Skeletal muscle tissue (tissue), 4 donors: Measurements from ENCODE around the gene SLC25A21. TPM values are rescaled to one million over a fixed set of nuclear protein-coding genes. Genes with fewer than 3 reads are reported as not detected.
"Not testable (repeated sequence)": the region's sequence is repeated elsewhere in the genome, so short reads cannot be mapped to it uniquely, and the experiment has no call there.

Source experiments
- H3K27ac ChIP-seq: one replicate; pipeline ENCODE4 v1.7.0; 2013; ENCODE audit warnings: mild to moderate bottlenecking, low read depth, low read length, inconsistent platforms
- H3K27me3 ChIP-seq, 3 donors: one replicate each; pipeline ENCODE4 v1.7.0; 2013; ENCODE audit warnings: low read length in 3 of 3; ENCODE audit not compliant: control insufficient read depth in 3 of 3, insufficient read depth in 3 of 3
- H3K36me3 ChIP-seq, 3 donors: one replicate each; pipeline ENCODE4 v1.7.0; 2013; ENCODE audit warnings: low read length in 3 of 3; ENCODE audit not compliant: control insufficient read depth in 3 of 3, insufficient read depth in 3 of 3
- H3K4me1 ChIP-seq, 3 donors: one replicate each; pipeline ENCODE4 v1.7.0; 2013; ENCODE audit warnings: low read length in 3 of 3, mild to moderate bottlenecking in 3 of 3; ENCODE audit not compliant: control insufficient read depth in 3 of 3, insufficient read depth in 3 of 3
- H3K4me3 ChIP-seq, 3 donors: one replicate each; pipeline ENCODE4 v1.7.0; 2013; ENCODE audit warnings: low read length in 3 of 3
- H3K9ac ChIP-seq, 3 donors: one replicate each; pipeline ENCODE4 v1.7.0; 2013; ENCODE audit warnings: low read length in 3 of 3, mild to moderate bottlenecking in 3 of 3, moderate library complexity in 2 of 3, low read depth in 1 of 3
- H3K9me3 ChIP-seq, 3 donors: one replicate each; pipeline ENCODE4 v1.7.0; 2013; ENCODE audit warnings: low read length in 3 of 3; ENCODE audit not compliant: control insufficient read depth in 3 of 3
- total RNA-seq: library from RNA; depleted of rRNA; stranded (reverse); fragments of >200 nt; gene quantifications from one replicate; pipeline ENCODE4 v1.2.3, GENCODE V29; 2014
- donor health status: Osteomylitis.

SLC25A21 gene
- total RNA-seq, 1 donor from 2014 or later: 2.1 TPM

GRCh38 chr14:37187294-37187693, 14.9 kb upstream of the SLC25A21 start:
- Histone ChIP-seq H3K9me3 (no peaks in the 10 kb centered on the region), H3K36me3 (no peaks in the 10 kb centered on the region), H3K4me3 (no peak overlapping the region), H3K9ac (no peak overlapping the region), H3K27me3 (no peaks in the 10 kb centered on the region), H3K27ac (no peak overlapping the region), H3K4me1 (no peaks in the 10 kb centered on the region)

- Histone ChIP-seq H3K27me3 (no peaks in the 10 kb centered on the region), H3K4me1 (no peaks in the 10 kb centered on the region), H3K9ac (no peak overlapping the region), H3K4me3 (no peak overlapping the region), H3K36me3 (no peaks in the 10 kb centered on the region), H3K9me3 (no peaks in the 10 kb centered on the region), H3K27ac (no peak overlapping the region)
Measured at GRCh38 chr14:37186865-37187264, 14.5 kb upstream of the SLC25A21 start.

DNA sequence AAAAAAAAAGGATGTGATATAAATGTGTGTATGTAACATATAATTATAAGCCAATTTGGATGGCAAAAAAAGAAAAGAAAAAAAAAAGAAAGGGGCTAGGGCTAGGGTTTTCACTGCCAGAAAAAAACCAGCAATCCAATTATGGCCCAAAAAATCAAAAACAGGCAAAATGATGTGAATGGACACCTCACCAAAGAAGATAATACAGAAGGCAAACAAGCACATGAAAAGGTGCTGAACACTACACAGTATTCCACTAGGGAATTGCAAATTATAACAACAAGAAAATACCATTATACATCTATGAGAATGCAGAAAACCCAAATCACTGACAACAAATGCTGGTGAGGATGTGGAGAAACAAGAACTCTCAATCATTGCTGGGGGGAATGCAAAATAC, 13.3 kb upstream of the SLC25A21 start:
- no peak overlapping the region for H3K9ac ChIP-seq
- H3K4me3 ChIP-seq: no peak overlapping the region
- no peak overlapping the region for H3K27ac ChIP-seq
- H3K36me3 ChIP-seq: no peaks in the 10 kb centered on the region
- no peaks in the 10 kb centered on the region for H3K27me3 ChIP-seq
- no peaks in the 10 kb centered on the region for H3K9me3 ChIP-seq
- no peaks in the 10 kb centered on the region for H3K4me1 ChIP-seq

DNA sequence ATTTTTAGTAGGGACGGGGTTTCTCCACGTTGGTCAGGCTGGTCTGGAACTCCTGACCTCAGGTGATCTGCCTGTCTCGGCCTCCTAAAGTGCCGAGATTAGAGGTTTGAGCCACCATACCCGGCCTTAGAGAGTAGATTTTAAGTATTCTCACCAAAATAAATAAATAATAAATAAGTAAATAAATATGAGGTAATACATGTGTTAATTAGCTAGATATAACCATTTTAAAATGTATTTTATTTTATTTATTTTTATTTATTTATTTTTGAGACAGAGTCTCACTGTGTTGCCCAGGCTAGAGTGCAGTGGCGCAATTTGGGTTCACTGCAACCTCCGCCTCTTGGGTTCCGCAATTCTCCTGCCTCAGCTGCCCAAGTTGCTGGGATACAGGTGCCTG, 12.1 kb upstream of the SLC25A21 start:
- H3K9me3 ChIP-seq, H3K9ac ChIP-seq, H3K4me1 ChIP-seq, H3K4me3 ChIP-seq, H3K27me3 ChIP-seq, H3K36me3 ChIP-seq, H3K27ac ChIP-seq: not testable (repeated sequence)

- Histone ChIP-seq H3K9me3 (no peaks in the 10 kb centered on the region), H3K4me3 (no peak overlapping the region), H3K27me3 (no peaks in the 10 kb centered on the region), H3K4me1 (no peaks in the 10 kb centered on the region), H3K36me3 (no peaks in the 10 kb centered on the region), H3K27ac (no peak overlapping the region), H3K9ac (no peak overlapping the region)
Measured at GRCh38 chr14:37181441-37181840, 9.0 kb upstream of the SLC25A21 start.

- H3K4me3 ChIP-seq, H3K27ac ChIP-seq, H3K4me1 ChIP-seq, H3K27me3 ChIP-seq, H3K9ac ChIP-seq, H3K9me3 ChIP-seq, H3K36me3 ChIP-seq: not testable (repeated sequence)
Measured at GRCh38 chr14:37180886-37181285, 8.5 kb upstream of the SLC25A21 start.

- no peaks in the 10 kb centered on the region for H3K27me3 ChIP-seq
- H3K27ac ChIP-seq: no peak overlapping the region
- no peak overlapping the region for H3K4me3 ChIP-seq
- H3K36me3 ChIP-seq: no peaks in the 10 kb centered on the region
- peaks cover 0 to 5% (median 0%) of the 10 kb centered on the region in 3 donors for H3K4me1 ChIP-seq
- H3K9me3 ChIP-seq: no peaks in the 10 kb centered on the region
- no peak overlapping the region for H3K9ac ChIP-seq
Measured at GRCh38 chr14:37179896-37180502, 7.6 kb upstream of the SLC25A21 start.

- Histone ChIP-seq H3K27ac (peak overlapping the region; percentile 83), H3K4me1 (peaks cover 0 to 10% (median 5%) of the 10 kb centered on the region in 3 donors), H3K27me3 (no peaks in the 10 kb centered on the region), H3K4me3 (peak overlapping the region; percentile 86 to 97 (median 96)), H3K9ac (peak overlapping the region; percentile 86 to 98 (median 95)), H3K9me3 (no peaks in the 10 kb centered on the region), H3K36me3 (no peaks in the 10 kb centered on the region)
Measured at GRCh38 chr14:37172936-37173614, 669 bp upstream of the SLC25A21 start.

GRCh38 chr14:37171678-37172023, 755 bp downstream of the SLC25A21 start:
- H3K4me1 ChIP-seq: peaks cover 0 to 10% (median 5%) of the 10 kb centered on the region in 3 donors
- H3K4me3 ChIP-seq: peak overlapping the region; percentile 86 to 97 (median 96)
- peak overlapping the region; percentile 83 for H3K27ac ChIP-seq
- H3K27me3 ChIP-seq: no peaks in the 10 kb centered on the region
- no peaks in the 10 kb centered on the region for H3K9me3 ChIP-seq
- H3K9ac ChIP-seq: peak overlapping the region; percentile 86 to 98 (median 95)
- H3K36me3 ChIP-seq: no peaks in the 10 kb centered on the region

DNA sequence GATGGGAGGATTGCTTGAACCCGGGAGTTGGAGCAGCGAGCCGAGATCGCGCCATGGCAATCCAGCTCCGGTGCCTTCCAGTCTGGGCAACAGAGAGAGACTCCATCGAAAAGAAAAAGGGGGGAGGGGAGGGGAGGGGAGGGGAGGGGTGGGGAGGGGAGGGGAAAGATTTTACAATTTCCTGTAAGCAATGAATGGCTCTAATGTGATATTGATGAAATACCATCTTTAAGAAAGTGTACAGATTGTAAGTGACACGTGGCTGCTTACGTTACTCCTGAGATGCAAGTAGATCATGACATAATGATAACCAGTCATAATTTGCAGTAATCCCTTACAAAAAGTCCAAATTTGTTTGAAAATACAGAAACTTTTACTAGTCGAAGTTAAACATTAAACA, 1.4 kb downstream of the SLC25A21 start:
- no peaks in the 10 kb centered on the region for H3K9me3 ChIP-seq
- no peaks in the 10 kb centered on the region for H3K27me3 ChIP-seq
- no peak overlapping the region for H3K9ac ChIP-seq
- no peak overlapping the region for H3K27ac ChIP-seq
- H3K4me1 ChIP-seq: peaks cover 0 to 10% (median 5%) of the 10 kb centered on the region in 3 donors
- no peaks in the 10 kb centered on the region for H3K36me3 ChIP-seq
- H3K4me3 ChIP-seq: no peak overlapping the region
